Testis (tissue), 3 donors: ENCODE measurements around the gene RER1. TPM values are rescaled to one million over a fixed set of nuclear protein-coding genes. Genes with fewer than 3 reads are reported as not detected.

Source experiments
- DNase-seq: peaks from one replicate; pipeline ENCODE4 v3.0.0-alpha.2; 2019
- H3K27ac ChIP-seq, 2 donors: fragments of 200-600 bp; sonication (generic); one replicate each; pipeline ENCODE4 v1.5.1; 2019
- H3K27me3 ChIP-seq: fragments of 200-600 bp; sonication (generic); one replicate; pipeline ENCODE4 v1.5.1; 2019
- H3K36me3 ChIP-seq: fragments of 200-600 bp; sonication (generic); one replicate; pipeline ENCODE4 v1.5.1; 2017; ENCODE audit warnings: low read depth; ENCODE audit errors: missing control alignments
- H3K4me1 ChIP-seq: fragments of 200-600 bp; sonication (generic); one replicate; pipeline ENCODE4 v1.5.1; 2019
- H3K4me3 ChIP-seq, 2 donors: fragments of 200-600 bp; sonication (generic); one replicate each; pipeline ENCODE4 v1.5.1; 2017 to 2019
- H3K9me3 ChIP-seq: fragments of 200-600 bp; sonication (generic); one replicate; pipeline ENCODE4 v1.5.1; 2017
- POLR2A ChIP-seq: fragments of 450-650 bp; IDR thresholded peaks from one replicate; pipeline ENCODE4 v1.6.1; 2017; ENCODE audit warnings: antibody characterized with exemption, mild to moderate bottlenecking, moderate library complexity
- WGBS, 2 donors: methylation state at CpG; one replicate each; pipeline ENCODE4 v1.1.5; 2018; 5-methylcytosine and 5-hydroxymethylcytosine counted together
- intact Hi-C: fragments of 100-400 bp; cut with DNase I; formaldehyde crosslinking; loops from one replicate; pipeline ENCODE4 v1.15.1; 2023; ENCODE audit warnings: low total_unique reads
- polyA plus RNA-seq: library from polyadenylated mRNA; stranded (reverse); fragments of 350-450 nt; fragmentation: Illumina TruSeq; extraction: RNeasy Lipid Tissue Mini Kit (QIAGEN cat#74804); gene quantifications from one replicate; pipeline ENCODE4 v1.2.3, GENCODE V29; 2014; ENCODE audit warnings: low read depth, low replicate concordance; ENCODE audit not compliant: insufficient read depth
- total RNA-seq, 2 donors: library from RNA; depleted of rRNA; stranded (reverse); fragments of >200 nt; gene quantifications; one replicate each; pipeline ENCODE4 v1.2.3, GENCODE V29; 2016
- TF ChIP-seq, protein P1 (sequence below), 3 experiments: fragments of 450-650 bp in 2 of 3; fragments of 200-600 bp in 1 of 3; sonication (generic) in 1 of 3; IDR thresholded peaks; one replicate each; pipeline ENCODE4 v1.5.1; 2016 to 2019; ENCODE audit warnings: antibody characterized with exemption in 3 of 3, mild to moderate bottlenecking in 2 of 3, moderate library complexity in 1 of 3

RER1 gene
- total and polyA plus RNA-seq, 3 donors from 2014 or later = 89.9 to 262 (median 104) TPM

GRCh38 chr1:2407166-2407990, 15.7 kb downstream of the RER1 start:
- DNase-seq = no peak
- intact Hi-C loops = no loop called here
- Histone ChIP-seq H3K36me3 (no peaks in the 10 kb centered on the region), H3K4me3 (no peak overlapping the region), H3K27ac (no peak overlapping the region), H3K9me3 (no peaks in the 10 kb centered on the region), H3K4me1 (peaks cover 16% of the 10 kb centered on the region), H3K27me3 (no peaks in the 10 kb centered on the region)
- WGBS, 2 donors = 77 to 84% methylated on average over 17 to 25 of the region's 25 CpGs
- TF ChIP-seq POLR2A = no peak
- TF ChIP-seq, protein P1, sequence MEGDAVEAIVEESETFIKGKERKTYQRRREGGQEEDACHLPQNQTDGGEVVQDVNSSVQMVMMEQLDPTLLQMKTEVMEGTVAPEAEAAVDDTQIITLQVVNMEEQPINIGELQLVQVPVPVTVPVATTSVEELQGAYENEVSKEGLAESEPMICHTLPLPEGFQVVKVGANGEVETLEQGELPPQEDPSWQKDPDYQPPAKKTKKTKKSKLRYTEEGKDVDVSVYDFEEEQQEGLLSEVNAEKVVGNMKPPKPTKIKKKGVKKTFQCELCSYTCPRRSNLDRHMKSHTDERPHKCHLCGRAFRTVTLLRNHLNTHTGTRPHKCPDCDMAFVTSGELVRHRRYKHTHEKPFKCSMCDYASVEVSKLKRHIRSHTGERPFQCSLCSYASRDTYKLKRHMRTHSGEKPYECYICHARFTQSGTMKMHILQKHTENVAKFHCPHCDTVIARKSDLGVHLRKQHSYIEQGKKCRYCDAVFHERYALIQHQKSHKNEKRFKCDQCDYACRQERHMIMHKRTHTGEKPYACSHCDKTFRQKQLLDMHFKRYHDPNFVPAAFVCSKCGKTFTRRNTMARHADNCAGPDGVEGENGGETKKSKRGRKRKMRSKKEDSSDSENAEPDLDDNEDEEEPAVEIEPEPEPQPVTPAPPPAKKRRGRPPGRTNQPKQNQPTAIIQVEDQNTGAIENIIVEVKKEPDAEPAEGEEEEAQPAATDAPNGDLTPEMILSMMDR (IDR thresholded peaks at IDR 0.05) = no peak

DNA sequence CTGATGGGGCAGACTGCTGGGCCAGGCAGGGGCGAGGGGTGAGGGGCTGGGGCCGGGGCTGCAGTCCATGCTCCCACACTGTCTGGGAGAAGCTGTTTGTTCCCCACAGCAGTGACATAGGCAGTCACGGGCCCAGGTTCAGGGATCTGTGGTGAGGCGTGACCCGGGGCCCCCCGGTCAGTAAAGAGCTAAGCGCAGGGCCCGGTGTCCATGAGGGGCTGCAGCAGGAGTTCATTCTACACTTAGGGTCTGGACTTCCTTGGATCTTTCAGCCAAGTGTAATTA, 16.3 kb downstream of the RER1 start:
- DNase-seq = no peak
- Histone ChIP-seq H3K9me3 (no peaks in the 10 kb centered on the region), H3K27me3 (no peaks in the 10 kb centered on the region), H3K27ac (no peak overlapping the region), H3K4me3 (no peak overlapping the region), H3K4me1 (peaks cover 16% of the 10 kb centered on the region), H3K36me3 (no peaks in the 10 kb centered on the region)
- TF ChIP-seq POLR2A = no peak
- TF ChIP-seq, protein P1 (IDR thresholded peaks at IDR 0.05) = no peak
- intact Hi-C loops = no loop called here
- WGBS, 2 donors = 90 to 95% methylated on average over 8 of the region's 8 CpGs

- H3K27ac ChIP-seq = no peak overlapping the region
- WGBS, 2 donors = 91 to 94% methylated on average over 7 to 19 of the region's 24 CpGs
- intact Hi-C loops = no loop called here
- H3K4me3 ChIP-seq = no peak overlapping the region
- DNase-seq = no peak
- peaks cover 21% of the 10 kb centered on the region for H3K4me1 ChIP-seq
- no peak for TF ChIP-seq POLR2A
- TF ChIP-seq, protein P1 (IDR thresholded peaks at IDR 0.05) = no peak
- H3K36me3 ChIP-seq = no peaks in the 10 kb centered on the region
- H3K9me3 ChIP-seq = no peaks in the 10 kb centered on the region
- H3K27me3 ChIP-seq = no peaks in the 10 kb centered on the region
These were observed 16.8 kb downstream of the RER1 start for GRCh38 chr1:2408456-2408855.

DNA sequence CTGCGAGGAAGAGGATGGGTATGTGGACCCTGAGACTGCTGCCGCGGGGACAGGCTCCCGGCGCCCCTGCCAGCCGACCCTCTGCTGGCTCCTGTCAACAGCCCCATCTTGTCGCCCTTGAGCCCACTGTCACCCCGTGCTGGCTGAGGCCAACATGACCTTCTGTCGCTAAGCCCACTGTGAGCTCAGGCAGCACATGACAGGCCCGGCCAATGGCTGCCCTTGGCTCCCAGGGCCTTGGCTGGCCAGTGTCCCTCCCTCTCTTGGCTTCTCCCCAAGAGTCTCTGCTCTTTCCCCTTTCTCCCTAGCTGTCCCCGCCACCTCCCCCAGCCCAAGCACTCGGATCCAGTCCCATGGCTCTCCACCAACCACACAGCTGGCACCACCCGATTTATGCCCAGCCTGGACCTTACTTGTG, 17.2 kb downstream of the RER1 start:
- no peaks in the 10 kb centered on the region for H3K27me3 ChIP-seq
- H3K4me3 ChIP-seq = no peak overlapping the region
- H3K36me3 ChIP-seq = no peaks in the 10 kb centered on the region
- WGBS, 2 donors = 82 to 84% methylated on average over 4 to 13 of the region's 13 CpGs
- H3K4me1 ChIP-seq = peaks cover 24% of the 10 kb centered on the region
- no peaks in the 10 kb centered on the region for H3K9me3 ChIP-seq
- no peak overlapping the region for H3K27ac ChIP-seq
- intact Hi-C loops = no loop called here
- TF ChIP-seq, protein P1 (IDR thresholded peaks at IDR 0.05) = no peak
- TF ChIP-seq POLR2A = no peak
- no peak for DNase-seq

DNA sequence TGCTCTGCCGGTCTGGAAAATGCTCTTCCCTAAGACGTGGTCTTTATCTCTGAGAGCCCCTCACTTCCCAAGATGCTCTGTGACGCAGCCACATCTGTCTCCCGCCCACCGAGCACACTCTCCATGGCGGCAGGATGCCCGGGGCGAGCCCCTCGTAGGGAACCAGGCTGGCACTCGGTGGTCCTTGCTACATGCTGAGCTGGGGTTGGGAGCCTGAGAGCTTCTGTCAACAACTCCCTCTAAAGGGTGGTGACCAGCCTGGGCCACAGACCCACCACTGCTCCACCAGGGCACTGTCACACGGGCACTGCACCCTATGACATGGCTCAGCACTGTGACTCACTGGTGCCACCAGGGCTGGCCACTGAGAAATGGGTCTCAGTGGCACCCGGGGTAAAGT, 18.1 kb downstream of the RER1 start:
- TF ChIP-seq, protein P1 (IDR thresholded peaks at IDR 0.05) = no peak
- no peak for TF ChIP-seq POLR2A
- intact Hi-C loops = loop anchor here (5.0 kb wide), 1 partner anchor 138 kb away; no protein-coding TSS in a partner anchor
- Histone ChIP-seq H3K27me3 (no peaks in the 10 kb centered on the region), H3K4me3 (no peak overlapping the region), H3K4me1 (peaks cover 27% of the 10 kb centered on the region), H3K27ac (no peak overlapping the region), H3K9me3 (no peaks in the 10 kb centered on the region), H3K36me3 (no peaks in the 10 kb centered on the region)
- WGBS, 2 donors = 88 to 90% methylated on average over 10 to 12 of the region's 12 CpGs
- no peak for DNase-seq
